ENCODE results near the gene ACAP3. TPM values are rescaled to one million over a fixed set of nuclear protein-coding genes. Genes with fewer than 3 reads are reported as not detected.
A peak's percentile ranks its signal among the peaks of the same experiment; 100 is the strongest.

ACAP3 gene
- total and polyA plus RNA-seq, 2 experiments from 2014 or later = 59.1 to 63.6 TPM

DNA sequence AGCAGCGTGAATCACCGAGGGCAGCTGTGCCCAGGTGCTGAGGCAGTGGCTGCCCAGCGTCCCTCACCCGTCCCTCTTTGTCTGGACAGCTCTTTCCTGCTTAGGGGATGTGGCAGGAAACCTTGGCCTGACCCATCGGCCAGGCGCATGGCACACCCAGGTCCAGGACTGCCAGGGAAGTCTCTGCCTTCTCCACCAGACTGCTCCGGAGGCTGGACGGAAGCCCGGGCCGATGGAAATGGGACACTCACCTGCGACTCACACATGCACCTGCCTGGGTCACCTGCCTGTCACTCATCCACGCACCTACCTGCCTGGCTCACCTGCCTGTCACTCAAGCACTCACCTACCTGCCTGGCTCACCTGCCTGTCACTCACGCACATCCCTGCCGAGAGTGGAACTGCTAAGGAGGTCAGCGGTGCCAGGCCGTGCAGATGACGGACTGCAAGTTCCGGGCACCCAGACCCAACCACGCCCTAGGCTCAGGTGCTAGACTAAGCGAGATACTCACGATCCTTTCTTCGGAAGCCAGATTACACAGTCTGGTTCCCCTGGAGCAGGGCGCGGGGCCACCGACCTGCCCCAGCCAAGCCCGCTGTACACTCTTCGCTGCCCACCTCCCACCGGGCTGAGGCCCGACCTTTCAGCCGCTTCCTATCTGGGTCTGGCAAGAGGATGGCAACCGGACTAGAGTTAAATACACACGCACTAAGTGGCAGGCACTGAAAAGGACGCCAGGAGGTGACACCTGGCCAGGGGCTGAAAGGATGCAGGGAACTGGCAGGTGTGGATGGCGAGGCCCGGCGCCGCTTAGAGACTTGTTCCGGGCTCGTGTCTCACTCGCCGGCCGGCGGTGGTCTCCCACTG, 35.2 kb downstream of the ACAP3 start:
- Histone ChIP-seq H3K9me3 (ENCODE audit: low read depth) (no peaks in the 10 kb centered on the region), H3K27ac (peak overlapping the region; percentile 92), H3K27me3 (no peaks in the 10 kb centered on the region), H3K4me3 (peak overlapping the region; percentile 77), H3K4me1 (ENCODE audit: low read depth) (peaks cover 19% of the 10 kb centered on the region), H3K36me3 (no peaks in the 10 kb centered on the region)
- no peak for DNase-seq (ENCODE audit: low read depth in 1 of 2, low spot score in 1 of 2)
- TF ChIP-seq, protein P1, sequence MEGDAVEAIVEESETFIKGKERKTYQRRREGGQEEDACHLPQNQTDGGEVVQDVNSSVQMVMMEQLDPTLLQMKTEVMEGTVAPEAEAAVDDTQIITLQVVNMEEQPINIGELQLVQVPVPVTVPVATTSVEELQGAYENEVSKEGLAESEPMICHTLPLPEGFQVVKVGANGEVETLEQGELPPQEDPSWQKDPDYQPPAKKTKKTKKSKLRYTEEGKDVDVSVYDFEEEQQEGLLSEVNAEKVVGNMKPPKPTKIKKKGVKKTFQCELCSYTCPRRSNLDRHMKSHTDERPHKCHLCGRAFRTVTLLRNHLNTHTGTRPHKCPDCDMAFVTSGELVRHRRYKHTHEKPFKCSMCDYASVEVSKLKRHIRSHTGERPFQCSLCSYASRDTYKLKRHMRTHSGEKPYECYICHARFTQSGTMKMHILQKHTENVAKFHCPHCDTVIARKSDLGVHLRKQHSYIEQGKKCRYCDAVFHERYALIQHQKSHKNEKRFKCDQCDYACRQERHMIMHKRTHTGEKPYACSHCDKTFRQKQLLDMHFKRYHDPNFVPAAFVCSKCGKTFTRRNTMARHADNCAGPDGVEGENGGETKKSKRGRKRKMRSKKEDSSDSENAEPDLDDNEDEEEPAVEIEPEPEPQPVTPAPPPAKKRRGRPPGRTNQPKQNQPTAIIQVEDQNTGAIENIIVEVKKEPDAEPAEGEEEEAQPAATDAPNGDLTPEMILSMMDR (IDR thresholded peaks at IDR 0.05; ENCODE audit: low read depth, low read length) = no peak

GRCh38 chr1:1270813-1271212, 36.9 kb downstream of the ACAP3 start:
- H3K4me1 ChIP-seq (ENCODE audit: low read depth) = peaks cover 19% of the 10 kb centered on the region
- no peak overlapping the region for H3K27ac ChIP-seq
- peaks cover 2% of the 10 kb centered on the region for H3K36me3 ChIP-seq
- peak in 1 of 2 donors; percentile 62 for DNase-seq (ENCODE audit: low read depth in 1 of 2, low spot score in 1 of 2)
- H3K9me3 ChIP-seq (ENCODE audit: low read depth) = no peaks in the 10 kb centered on the region
- H3K27me3 ChIP-seq = no peaks in the 10 kb centered on the region
- no peak overlapping the region for H3K4me3 ChIP-seq
- TF ChIP-seq, protein P1 (IDR thresholded peaks at IDR 0.05; ENCODE audit: low read depth, low read length) = no peak

- no peaks in the 10 kb centered on the region for H3K27me3 ChIP-seq
- H3K4me1 ChIP-seq (ENCODE audit: low read depth) = peaks cover 19% of the 10 kb centered on the region
- TF ChIP-seq, protein P1 (IDR thresholded peaks at IDR 0.05; ENCODE audit: low read depth, low read length) = no peak
- H3K4me3 ChIP-seq = no peak overlapping the region
- no peak for DNase-seq (ENCODE audit: low read depth in 1 of 2, low spot score in 1 of 2)
- peaks cover 6% of the 10 kb centered on the region for H3K36me3 ChIP-seq
- no peaks in the 10 kb centered on the region for H3K9me3 ChIP-seq (ENCODE audit: low read depth)
- no peak overlapping the region for H3K27ac ChIP-seq
Measured at GRCh38 chr1:1268284-1268682, 39.4 kb downstream of the ACAP3 start.

GRCh38 chr1:1267488-1268283, 40.0 kb downstream of the ACAP3 start:
- Histone ChIP-seq H3K9me3 (ENCODE audit: low read depth) (no peaks in the 10 kb centered on the region), H3K4me3 (no peak overlapping the region), H3K36me3 (peaks cover 12% of the 10 kb centered on the region), H3K4me1 (ENCODE audit: low read depth) (peaks cover 17% of the 10 kb centered on the region), H3K27me3 (no peaks in the 10 kb centered on the region), H3K27ac (no peak overlapping the region)
- TF ChIP-seq, protein P1 (IDR thresholded peaks at IDR 0.05; ENCODE audit: low read depth, low read length) = no peak
- no peak for DNase-seq (ENCODE audit: low read depth in 1 of 2, low spot score in 1 of 2)

DNA sequence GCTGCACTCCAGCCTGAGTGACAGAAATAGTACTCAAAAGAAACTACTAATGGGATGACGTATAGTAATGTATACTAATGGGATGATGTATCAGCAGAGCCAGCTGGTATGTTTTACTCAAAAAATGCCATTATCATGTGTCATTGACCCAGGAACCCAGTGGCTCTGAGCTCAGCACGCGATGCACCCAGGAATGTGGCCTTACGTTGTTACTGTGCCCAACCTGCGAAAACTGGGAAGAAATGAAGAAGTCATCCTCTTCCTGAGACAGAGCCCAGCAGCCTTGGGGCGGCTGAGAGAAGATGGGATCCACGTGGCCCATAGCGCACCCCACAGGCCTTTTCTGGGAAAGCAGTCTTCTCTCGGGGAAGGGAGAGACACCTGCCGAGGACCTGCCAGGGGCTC, 42.9 kb downstream of the ACAP3 start:
- no peak overlapping the region for H3K4me3 ChIP-seq
- no peaks in the 10 kb centered on the region for H3K9me3 ChIP-seq (ENCODE audit: low read depth)
- H3K27me3 ChIP-seq = no peaks in the 10 kb centered on the region
- H3K27ac ChIP-seq = peak overlapping the region; percentile 35
- H3K4me1 ChIP-seq (ENCODE audit: low read depth) = no peaks in the 10 kb centered on the region
- H3K36me3 ChIP-seq = peaks cover 15% of the 10 kb centered on the region
- peak in 1 of 2 donors; percentile 79 for DNase-seq (ENCODE audit: low read depth in 1 of 2, low spot score in 1 of 2)
- TF ChIP-seq, protein P1 (IDR thresholded peaks at IDR 0.05; ENCODE audit: low read depth, low read length) = peak; percentile 51

Data from cardiac muscle cell (in vitro differentiated cells and primary cell).